Type B pancreatic cell (in vitro differentiated cells): ENCODE data around the gene CACNA1C. TPM values are rescaled to one million over a fixed set of nuclear protein-coding genes. Genes with fewer than 3 reads are reported as not detected.

Source experiments
- DNase-seq: peaks from one replicate; pipeline ENCODE4 v3.0.0; 2021; ENCODE audit warnings: mixed read lengths; ENCODE audit not compliant: unreplicated experiment; ENCODE audit errors: extremely low spot score
- H3K27ac Mint-ChIP-seq: 2 replicates; pipeline ENCODE4 v1.8.0; 2021; ENCODE audit warnings: mild to moderate bottlenecking, mixed read lengths
- H3K27me3 Mint-ChIP-seq: 2 replicates; pipeline ENCODE4 v1.8.0; 2021; ENCODE audit warnings: mixed read lengths
- H3K36me3 Mint-ChIP-seq: 2 replicates; pipeline ENCODE4 v1.8.0; 2021; ENCODE audit warnings: mixed read lengths
- H3K4me1 Mint-ChIP-seq: one replicate; pipeline ENCODE4 v1.8.0; 2021; ENCODE audit warnings: mixed read lengths; ENCODE audit not compliant: unreplicated experiment
- H3K4me3 Mint-ChIP-seq: 2 replicates; pipeline ENCODE4 v1.8.0; 2021; ENCODE audit warnings: mild to moderate bottlenecking, mixed read lengths
- H3K9me3 Mint-ChIP-seq: 2 replicates; pipeline ENCODE4 v1.8.0; 2021; ENCODE audit warnings: mixed read lengths
- total RNA-seq: library from RNA; stranded (reverse); gene quantifications from 2 replicates; pipeline ENCODE4 v1.2.1, GENCODE V29; 2021; ENCODE audit warnings: low replicate concordance
- TF ChIP-seq, protein P1 (sequence below): fragments of 200-600 bp; sonication (generic); conservative IDR thresholded peaks from 2 replicates; pipeline ENCODE4 v1.5.0; 2021; ENCODE audit warnings: antibody characterized with exemption, mild to moderate bottlenecking

The CACNA1C gene
- total RNA-seq, 1 donor from 2014 or later, result 14.3 TPM

DNA sequence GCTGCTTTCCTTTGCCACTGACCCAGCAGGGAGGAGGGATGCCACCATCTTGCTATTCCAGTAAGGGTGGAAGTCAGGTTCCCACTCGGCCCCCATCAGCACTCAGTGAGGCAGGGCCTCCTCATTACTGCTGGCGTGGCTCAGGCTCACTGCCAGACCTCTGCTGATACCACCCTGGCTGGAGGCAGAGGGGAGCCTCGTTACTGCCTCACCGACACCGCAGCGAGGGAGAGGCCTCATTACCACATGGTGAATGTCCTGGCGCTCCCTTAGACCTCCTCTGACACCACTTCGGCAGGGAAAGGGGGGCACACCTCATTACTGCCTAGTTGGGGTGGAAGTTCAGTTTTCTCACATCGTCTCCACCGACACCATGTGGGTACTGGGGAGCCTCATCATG, 354.1 kb downstream of the CACNA1C start:
- H3K27ac Mint-ChIP-seq, result no peak overlapping the region
- H3K4me1 Mint-ChIP-seq, result no peaks in the 10 kb centered on the region
- no peak overlapping the region for H3K4me3 Mint-ChIP-seq

DNA sequence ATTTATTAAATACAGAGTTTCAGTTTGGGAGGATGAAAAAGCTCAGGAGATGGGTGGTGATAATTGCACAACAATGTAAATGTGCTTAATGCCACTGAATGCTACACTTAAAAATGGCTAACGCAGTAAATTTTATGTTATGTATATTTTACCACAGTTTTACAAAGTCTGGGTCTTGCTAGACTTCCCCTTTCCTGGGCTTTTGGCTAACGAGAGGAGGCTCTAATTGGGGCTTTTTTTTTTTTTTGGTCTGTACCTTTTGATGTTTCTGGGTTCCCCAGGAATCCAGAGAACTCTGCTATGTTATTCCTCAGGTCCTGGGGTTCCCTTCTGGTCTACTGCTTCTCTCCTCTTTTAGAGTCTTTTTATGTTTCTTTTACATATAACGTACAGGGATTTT, 355.5 kb downstream of the CACNA1C start:
- TF ChIP-seq, protein P1, sequence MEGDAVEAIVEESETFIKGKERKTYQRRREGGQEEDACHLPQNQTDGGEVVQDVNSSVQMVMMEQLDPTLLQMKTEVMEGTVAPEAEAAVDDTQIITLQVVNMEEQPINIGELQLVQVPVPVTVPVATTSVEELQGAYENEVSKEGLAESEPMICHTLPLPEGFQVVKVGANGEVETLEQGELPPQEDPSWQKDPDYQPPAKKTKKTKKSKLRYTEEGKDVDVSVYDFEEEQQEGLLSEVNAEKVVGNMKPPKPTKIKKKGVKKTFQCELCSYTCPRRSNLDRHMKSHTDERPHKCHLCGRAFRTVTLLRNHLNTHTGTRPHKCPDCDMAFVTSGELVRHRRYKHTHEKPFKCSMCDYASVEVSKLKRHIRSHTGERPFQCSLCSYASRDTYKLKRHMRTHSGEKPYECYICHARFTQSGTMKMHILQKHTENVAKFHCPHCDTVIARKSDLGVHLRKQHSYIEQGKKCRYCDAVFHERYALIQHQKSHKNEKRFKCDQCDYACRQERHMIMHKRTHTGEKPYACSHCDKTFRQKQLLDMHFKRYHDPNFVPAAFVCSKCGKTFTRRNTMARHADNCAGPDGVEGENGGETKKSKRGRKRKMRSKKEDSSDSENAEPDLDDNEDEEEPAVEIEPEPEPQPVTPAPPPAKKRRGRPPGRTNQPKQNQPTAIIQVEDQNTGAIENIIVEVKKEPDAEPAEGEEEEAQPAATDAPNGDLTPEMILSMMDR, result no peak
- DNase-seq, result no peak
- Mint-ChIP-seq H3K4me3 (no peak overlapping the region), H3K36me3 (peaks cover 17% of the 10 kb centered on the region), H3K27ac (no peak overlapping the region), H3K4me1 (peaks cover under 1% of the 10 kb centered on the region), H3K27me3 (peaks cover 15% of the 10 kb centered on the region), H3K9me3 (peaks cover 13% of the 10 kb centered on the region)

More for the DNA sequence above, 354.1 kb downstream of the CACNA1C start:
- TF ChIP-seq, protein P1, result no peak
- Mint-ChIP-seq H3K36me3 (peaks cover 22% of the 10 kb centered on the region), H3K9me3 (peaks cover 13% of the 10 kb centered on the region), H3K27me3 (peaks cover 15% of the 10 kb centered on the region)
- no peak for DNase-seq

DNA sequence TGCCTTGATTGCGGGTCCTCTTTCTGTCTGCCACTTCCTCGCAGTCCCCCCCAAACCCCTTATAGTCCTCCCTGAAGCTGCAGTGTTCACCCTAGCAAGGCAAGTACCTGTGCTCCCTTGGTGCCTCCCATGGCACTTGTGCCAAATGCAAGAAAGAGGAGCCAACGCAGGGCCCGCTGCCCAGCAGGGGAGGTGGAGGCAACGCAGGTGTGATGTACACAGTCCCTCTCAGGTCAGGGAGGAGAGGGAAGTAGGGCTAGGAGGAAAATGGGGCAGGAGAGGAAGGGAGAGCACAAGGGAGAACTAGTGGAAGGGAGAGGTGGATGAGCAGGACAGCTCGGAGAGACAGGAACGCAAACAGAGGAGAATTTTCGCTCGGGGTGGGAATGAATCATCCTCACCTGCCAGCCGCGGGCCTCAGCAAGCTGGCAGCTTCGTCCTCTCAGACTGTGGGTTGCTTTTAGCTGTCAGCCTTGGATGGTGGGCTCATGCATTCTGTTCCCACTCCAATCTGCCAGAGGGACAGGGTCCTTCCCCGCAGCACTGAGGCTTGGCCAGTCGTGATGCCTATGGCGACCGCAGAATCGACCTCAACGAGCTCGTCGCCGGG, 357.0 kb downstream of the CACNA1C start:
- H3K27me3 Mint-ChIP-seq, result peaks cover 15% of the 10 kb centered on the region
- H3K4me3 Mint-ChIP-seq, result no peak overlapping the region
- peaks cover 6% of the 10 kb centered on the region for H3K4me1 Mint-ChIP-seq
- H3K27ac Mint-ChIP-seq, result no peak overlapping the region
- peaks cover 9% of the 10 kb centered on the region for H3K9me3 Mint-ChIP-seq
- TF ChIP-seq, protein P1, result no peak
- peaks cover 13% of the 10 kb centered on the region for H3K36me3 Mint-ChIP-seq
- DNase-seq, result no peak

DNA sequence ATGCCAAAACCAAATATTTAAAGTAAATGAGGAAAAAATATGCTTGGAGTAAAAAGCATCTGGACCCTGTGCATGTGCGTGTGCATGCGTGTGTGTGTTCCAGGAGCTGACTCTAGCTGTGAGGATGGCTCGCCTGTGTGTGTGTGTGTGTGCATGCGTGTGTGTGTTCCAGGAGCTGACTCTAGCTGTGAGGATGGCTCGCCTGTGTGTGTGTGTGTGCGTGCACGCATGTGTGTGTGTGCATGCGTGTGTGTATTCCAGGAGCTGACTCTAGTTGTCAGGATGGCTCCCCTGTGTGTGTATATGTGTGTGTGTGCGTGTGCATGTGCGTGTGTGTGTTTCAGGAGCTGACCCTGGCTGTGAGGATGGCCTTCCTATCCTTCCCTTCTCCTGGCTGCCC, 357.7 kb downstream of the CACNA1C start:
- Mint-ChIP-seq H3K36me3 (peaks cover 9% of the 10 kb centered on the region), H3K4me1 (peaks cover 6% of the 10 kb centered on the region), H3K27me3 (peaks cover 15% of the 10 kb centered on the region), H3K4me3 (no peak overlapping the region), H3K9me3 (peaks cover 5% of the 10 kb centered on the region), H3K27ac (no peak overlapping the region)
- DNase-seq, result no peak
- TF ChIP-seq, protein P1, result no peak

DNA sequence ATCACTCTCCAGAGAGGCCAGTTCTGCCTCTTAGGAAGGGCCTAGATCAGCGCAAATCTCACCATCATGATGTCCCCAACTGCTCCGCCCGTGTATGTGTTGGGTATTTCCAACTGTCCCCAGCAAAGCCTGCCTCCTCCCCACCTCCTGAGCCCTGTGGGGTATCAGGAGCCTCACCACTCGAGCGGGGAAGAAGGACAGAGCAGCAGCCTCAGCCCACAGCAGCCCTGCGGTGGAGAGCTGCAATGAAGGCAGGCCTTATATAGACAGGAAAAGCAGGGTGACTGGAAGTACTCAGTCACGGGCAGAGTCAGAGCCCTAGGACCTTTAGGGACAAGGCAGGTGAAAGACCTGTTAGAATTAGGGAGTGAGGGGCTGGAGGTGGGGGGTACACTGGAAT, 358.2 kb downstream of the CACNA1C start:
- no peak overlapping the region for H3K27ac Mint-ChIP-seq
- peaks cover 12% of the 10 kb centered on the region for H3K27me3 Mint-ChIP-seq
- TF ChIP-seq, protein P1, result no peak

More for the DNA sequence above, 358.2 kb downstream of the CACNA1C start:
- Mint-ChIP-seq H3K4me1 (peaks cover 6% of the 10 kb centered on the region), H3K4me3 (peak overlapping the region; percentile 14), H3K9me3 (no peaks in the 10 kb centered on the region), H3K36me3 (peaks cover 4% of the 10 kb centered on the region)
- no peak for DNase-seq
